GM12878 (cell line): ENCODE results near the gene PKMYT1.

Experiments used
- CTCF ChIP-seq, 3 experiments: IDR thresholded peaks in 2 of 3; conservative IDR thresholded peaks in 1 of 3; 2 replicates each; pipeline ENCODE4 v1.5.1; 2011; ENCODE audit warnings: low read depth in 3 of 3, low read length in 3 of 3, mild to moderate bottlenecking in 3 of 3, control low read depth in 2 of 3, moderate library complexity in 2 of 3, inconsistent platforms in 1 of 3, mixed read lengths in 1 of 3; ENCODE audit not compliant: control insufficient read depth in 2 of 3, insufficient read depth in 1 of 3; ENCODE audit errors: extremely low read depth in 1 of 3
- EZH2 ChIP-seq: IDR thresholded peaks from 2 replicates; pipeline ENCODE4 v1.6.1; 2012; ENCODE audit warnings: low read depth, mild to moderate bottlenecking, control low read depth, inconsistent platforms, low read length, borderline replicate concordance; ENCODE audit not compliant: control insufficient read depth
- MAX ChIP-seq: IDR thresholded peaks from 2 replicates; pipeline ENCODE4 v1.6.1; 2012; ENCODE audit warnings: low read depth, low read length, improper control_type of control experiment
- POLR2A ChIP-seq: IDR thresholded peaks from 2 replicates; pipeline ENCODE4 v1.6.1; 2011; ENCODE audit warnings: low read depth, mild to moderate bottlenecking, low read length
- REST ChIP-seq: IDR thresholded peaks from 2 replicates; pipeline ENCODE4 v1.6.1; 2012; ENCODE audit warnings: mild to moderate bottlenecking, low read depth, low read length
- SMC3 ChIP-seq: IDR thresholded peaks from 2 replicates; pipeline ENCODE4 v1.6.1; 2011; ENCODE audit warnings: low read length, improper control_type of control experiment, borderline replicate concordance
- ZBTB33 ChIP-seq: fragments of 450-650 bp; IDR thresholded peaks from 2 replicates; pipeline ENCODE4 v1.6.1; 2017; ENCODE audit warnings: mild to moderate bottlenecking

- TF ChIP-seq ZBTB33: no peak
- no peak for TF ChIP-seq EZH2
- no peak for TF ChIP-seq CTCF (IDR thresholded peaks at IDR 0.05 in 2 of 3, conservative IDR thresholded peaks at IDR 0.05 in 1 of 3; ENCODE audit: control insufficient read depth in 2 of 3, extremely low read depth in 1 of 3, insufficient read depth in 1 of 3, low read depth in 3 of 3, low read length in 3 of 3)
- TF ChIP-seq MAX: no peak
- TF ChIP-seq SMC3: no peak
- peak; percentile 54 for TF ChIP-seq POLR2A
- TF ChIP-seq REST: no peak
Measured at GRCh38 chr16:2971134-2971984, 8.9 kb downstream of the PKMYT1 start.
